Breast epithelium (tissue), 3 donors: Measurements from ENCODE around the gene RRM1.

Experiments
- POLR2A ChIP-seq: fragments of 450-650 bp; IDR thresholded peaks from one replicate; pipeline ENCODE4 v1.6.1; 2016; ENCODE audit warnings: antibody characterized with exemption, mild to moderate bottlenecking, moderate library complexity
- TF ChIP-seq, protein P1 (sequence below), 3 donors: fragments of 450-650 bp; IDR thresholded peaks; one replicate each; pipeline ENCODE4 v1.5.1; 2016 to 2017; ENCODE audit warnings: antibody characterized with exemption in 3 of 3, mild to moderate bottlenecking in 3 of 3, moderate library complexity in 3 of 3

DNA sequence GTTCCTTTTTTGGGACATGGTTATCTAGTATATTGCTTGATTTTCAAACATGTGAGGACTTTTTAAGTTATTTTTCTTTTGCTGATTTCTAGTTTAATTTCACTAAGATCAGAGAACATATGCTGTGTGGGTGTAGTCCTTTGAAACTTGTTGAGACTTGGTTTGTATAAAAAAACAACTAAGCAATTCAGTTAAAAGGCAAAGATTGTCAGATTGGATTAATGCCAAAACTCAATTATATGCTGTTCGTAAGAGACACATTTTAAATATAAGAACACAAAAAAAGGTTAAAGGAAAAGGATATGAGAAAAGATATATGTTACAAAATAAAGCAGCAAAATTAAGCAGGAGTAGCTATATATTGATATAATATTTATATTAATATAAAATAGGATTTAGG, 17.8 kb upstream of the RRM1 start:
- TF ChIP-seq POLR2A = no peak
- TF ChIP-seq, protein P1, sequence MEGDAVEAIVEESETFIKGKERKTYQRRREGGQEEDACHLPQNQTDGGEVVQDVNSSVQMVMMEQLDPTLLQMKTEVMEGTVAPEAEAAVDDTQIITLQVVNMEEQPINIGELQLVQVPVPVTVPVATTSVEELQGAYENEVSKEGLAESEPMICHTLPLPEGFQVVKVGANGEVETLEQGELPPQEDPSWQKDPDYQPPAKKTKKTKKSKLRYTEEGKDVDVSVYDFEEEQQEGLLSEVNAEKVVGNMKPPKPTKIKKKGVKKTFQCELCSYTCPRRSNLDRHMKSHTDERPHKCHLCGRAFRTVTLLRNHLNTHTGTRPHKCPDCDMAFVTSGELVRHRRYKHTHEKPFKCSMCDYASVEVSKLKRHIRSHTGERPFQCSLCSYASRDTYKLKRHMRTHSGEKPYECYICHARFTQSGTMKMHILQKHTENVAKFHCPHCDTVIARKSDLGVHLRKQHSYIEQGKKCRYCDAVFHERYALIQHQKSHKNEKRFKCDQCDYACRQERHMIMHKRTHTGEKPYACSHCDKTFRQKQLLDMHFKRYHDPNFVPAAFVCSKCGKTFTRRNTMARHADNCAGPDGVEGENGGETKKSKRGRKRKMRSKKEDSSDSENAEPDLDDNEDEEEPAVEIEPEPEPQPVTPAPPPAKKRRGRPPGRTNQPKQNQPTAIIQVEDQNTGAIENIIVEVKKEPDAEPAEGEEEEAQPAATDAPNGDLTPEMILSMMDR (IDR thresholded peaks at IDR 0.05) = no peak
